Colonic mucosa (tissue), 4 donors: ENCODE data around the gene ZNF43. TPM values are rescaled to one million over a fixed set of nuclear protein-coding genes. Genes with fewer than 3 reads are reported as not detected.
"Not testable (repeated sequence)": the region's sequence is repeated elsewhere in the genome, so short reads cannot be mapped to it uniquely, and the experiment has no call there.

ENCODE experiments used
- DNase-seq: peaks from one replicate; pipeline ENCODE4 v3.0.0-alpha.2; 2020
- H3K27ac ChIP-seq: fragments of 200-600 bp; one replicate; pipeline ENCODE4 v1.8.0; 2021
- H3K27me3 ChIP-seq: fragments of 200-600 bp; one replicate; pipeline ENCODE4 v1.8.0; 2021
- H3K36me3 ChIP-seq: fragments of 200-600 bp; one replicate; pipeline ENCODE4 v1.8.0; 2021
- H3K4me1 ChIP-seq: fragments of 200-600 bp; one replicate; pipeline ENCODE4 v1.8.0; 2021; ENCODE audit warnings: mild to moderate bottlenecking
- H3K4me3 ChIP-seq: fragments of 200-600 bp; one replicate; pipeline ENCODE4 v1.8.0; 2021
- H3K9ac ChIP-seq, 2 donors: one replicate each; pipeline ENCODE4 v1.7.0; 2013; ENCODE audit warnings: control low read depth in 2 of 2, low read depth in 2 of 2, low read length in 2 of 2
- H3K9me3 ChIP-seq: fragments of 200-600 bp; one replicate; pipeline ENCODE4 v1.8.0; 2021
- CTCF ChIP-seq: fragments of 200-600 bp; IDR thresholded peaks from one replicate; pipeline ENCODE4 v1.8.0; 2022; ENCODE audit warnings: antibody characterized with exemption, mild to moderate bottlenecking
- intact Hi-C: fragments of 100-400 bp; cut with DNase I; formaldehyde crosslinking; loops from one replicate; pipeline ENCODE4 v1.14.1; 2022
- total RNA-seq, 2 donors: library from RNA; stranded (reverse); fragmentation: NEBNext Ultra II Directional in 1 of 2; extraction: Animal tissue kit (Norgen Biotek cat#: 25700) in 1 of 2; gene quantifications; one replicate each; pipeline ENCODE4 v1.2.1, GENCODE V29; 2021
- donor health status: healthy.
- donor health status: DM: no; HTN: no; CAD: no.
- donor health status: DM: no; HTN: no; CAD: no.

Gene ZNF43
- total RNA-seq, 2 donors from 2014 or later, result 8.7 to 13.8 TPM

DNA sequence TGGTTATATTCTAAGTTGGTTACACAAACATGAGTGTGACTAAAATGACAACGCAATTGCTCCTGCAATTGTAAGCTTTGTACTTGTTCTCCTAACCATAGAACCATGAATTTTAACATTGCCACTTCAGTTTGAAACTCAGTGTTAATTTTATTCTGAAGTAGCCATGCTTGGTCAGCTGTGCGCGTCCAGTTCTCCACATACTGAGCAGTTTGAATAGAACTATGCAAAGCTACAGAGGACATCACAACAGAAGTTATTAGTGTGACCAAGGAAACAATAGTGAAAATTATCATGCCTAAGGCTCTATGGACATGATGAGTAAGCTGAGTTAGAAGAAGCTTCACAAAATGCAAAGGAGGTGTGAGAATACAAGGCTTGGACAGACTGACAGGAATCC is 49.0 kb downstream of the ZNF43 start:
- Histone ChIP-seq H3K9ac (no peak overlapping the region), H3K27me3 (no peaks in the 10 kb centered on the region), H3K4me3 (no peak overlapping the region), H3K4me1 (no peaks in the 10 kb centered on the region), H3K9me3 (no peaks in the 10 kb centered on the region), H3K27ac (no peak overlapping the region), H3K36me3 (no peaks in the 10 kb centered on the region)
- TF ChIP-seq CTCF, result no peak
- intact Hi-C loops, result no loop called here
- DNase-seq, result no peak

GRCh38 chr19:21775792-21776191 is 60.2 kb downstream of the ZNF43 start:
- intact Hi-C loops, H3K4me1 ChIP-seq, H3K36me3 ChIP-seq: not testable (repeated sequence)

DNA sequence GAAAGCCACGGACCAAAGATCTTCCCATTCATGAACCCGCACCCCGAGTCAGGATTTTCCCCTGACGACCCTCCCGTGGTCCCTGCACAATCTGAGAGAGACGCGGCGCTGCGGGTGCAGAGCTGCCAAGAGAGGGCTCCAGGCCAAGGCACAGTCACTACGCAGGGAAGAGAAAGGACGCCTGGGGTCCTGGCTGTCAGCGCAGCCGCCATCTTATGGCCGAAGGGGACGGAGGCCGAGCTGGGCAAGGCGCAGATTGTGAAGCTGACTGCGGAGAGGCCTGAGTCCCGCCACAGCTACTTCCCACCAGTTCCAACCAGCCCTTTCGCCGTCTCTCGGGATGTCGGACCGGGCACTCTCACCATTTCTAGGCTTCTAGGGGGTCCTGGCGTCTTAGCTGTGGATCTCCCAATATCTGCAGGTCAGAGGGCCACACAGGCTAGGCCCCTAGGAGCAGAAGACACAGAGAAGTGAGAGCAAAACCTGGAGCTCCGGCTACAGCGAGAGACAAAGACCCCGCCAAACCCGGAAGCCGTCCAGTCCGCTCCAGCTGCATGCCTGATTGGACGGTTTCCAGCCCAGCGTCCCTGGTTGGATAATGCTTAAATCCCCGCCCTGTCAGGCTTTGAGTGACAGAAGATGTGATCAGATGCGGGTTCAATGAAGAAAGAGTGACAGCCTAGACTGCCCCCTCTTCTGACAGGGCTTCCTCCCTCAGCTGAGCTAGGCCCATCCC is 68.7 kb downstream of the ZNF43 start, which contains the start of gene ZNF100:
Gene ZNF100, minus strand, starts transcription at position 515 of the 736 bp plus-strand sequence. Its CDS starts 150 bp downstream, at position 365.
- no peak for TF ChIP-seq CTCF
- intact Hi-C loops, result loop anchor here (5.0 kb wide), 1 partner anchor 70 kb away; the partner anchor contains the start of gene ZNF43
- no peaks in the 10 kb centered on the region for H3K9me3 ChIP-seq
- H3K27ac ChIP-seq, result peak within 1 kb of the TSS; percentile 78
- peak within 1 kb of the TSS; percentile 89 to 90 for H3K9ac ChIP-seq
- DNase-seq, result peak; percentile 94
- peak within 1 kb of the TSS; percentile 68 for H3K4me3 ChIP-seq
- no peaks in the 10 kb centered on the region for H3K27me3 ChIP-seq
- no peaks in the 10 kb centered on the region for H3K36me3 ChIP-seq
- H3K4me1 ChIP-seq, result no peaks in the 10 kb centered on the region

More at GRCh38 chr19:21775792-21776191, 60.2 kb downstream of the ZNF43 start:
- H3K4me3 ChIP-seq, H3K9me3 ChIP-seq, H3K27ac ChIP-seq, H3K27me3 ChIP-seq, H3K9ac ChIP-seq, DNase-seq: not testable (repeated sequence)

GRCh38 chr19:21766705-21767064 is 69.3 kb downstream of the ZNF43 start:
- peak overlapping the region; percentile 89 to 90 for H3K9ac ChIP-seq
- DNase-seq, H3K4me1 ChIP-seq, H3K9me3 ChIP-seq, H3K27me3 ChIP-seq, H3K36me3 ChIP-seq: not testable (repeated sequence)
- intact Hi-C loops, result loop anchor here (5.0 kb wide), 1 partner anchor 71 kb away; the partner anchor contains the start of gene ZNF43
- peak overlapping the region; percentile 68 for H3K4me3 ChIP-seq
- H3K27ac ChIP-seq, result peak overlapping the region; percentile 78

GRCh38 chr19:21765151-21765550 is 70.8 kb downstream of the ZNF43 start:
- Histone ChIP-seq H3K36me3 (no peaks in the 10 kb centered on the region), H3K4me1 (no peaks in the 10 kb centered on the region), H3K27me3 (no peaks in the 10 kb centered on the region), H3K9me3 (no peaks in the 10 kb centered on the region), H3K4me3 (no peak overlapping the region), H3K27ac (no peak overlapping the region), H3K9ac (no peak overlapping the region)
- intact Hi-C loops, result loop anchor here (5.0 kb wide), 1 partner anchor 72 kb away; the partner anchor contains the start of gene ZNF43
- no peak for DNase-seq
- no peak for TF ChIP-seq CTCF

GRCh38 chr19:21761547-21761946 is 74.4 kb downstream of the ZNF43 start:
- H3K4me3 ChIP-seq, H3K36me3 ChIP-seq, intact Hi-C loops, H3K9ac ChIP-seq, H3K27ac ChIP-seq, DNase-seq, H3K4me1 ChIP-seq, H3K27me3 ChIP-seq, H3K9me3 ChIP-seq: not testable (repeated sequence)

GRCh38 chr19:21758296-21758695 is 77.7 kb downstream of the ZNF43 start:
- Histone ChIP-seq H3K4me3 (no peak overlapping the region), H3K36me3 (no peaks in the 10 kb centered on the region), H3K9ac (no peak overlapping the region), H3K27me3 (no peaks in the 10 kb centered on the region), H3K27ac (no peak overlapping the region), H3K4me1 (no peaks in the 10 kb centered on the region), H3K9me3 (no peaks in the 10 kb centered on the region)
- TF ChIP-seq CTCF, result no peak
- intact Hi-C loops, result no loop called here
- DNase-seq, result no peak

- DNase-seq, H3K9me3 ChIP-seq, H3K9ac ChIP-seq, H3K4me1 ChIP-seq, H3K4me3 ChIP-seq, intact Hi-C loops, H3K27me3 ChIP-seq, H3K36me3 ChIP-seq, H3K27ac ChIP-seq: not testable (repeated sequence)
These were observed 80.4 kb downstream of the ZNF43 start for GRCh38 chr19:21755555-21755954.
